Gastroesophageal sphincter (tissue), 4 donors: ENCODE results near the gene TCOF1. TPM values are rescaled to one million over a fixed set of nuclear protein-coding genes. Genes with fewer than 3 reads are reported as not detected.

Source experiments
- ATAC-seq: fragments of 150-250 bp; one replicate; pipeline ENCODE4 v1.9.1; 2016; ENCODE audit warnings: mild to moderate bottlenecking, moderate library complexity
- H3K27ac ChIP-seq, 4 donors: fragments of 200-600 bp; sonication (generic) in 3 of 4; 1 replicate in 3 of 4; 2 replicates in 1 of 4; pipeline ENCODE4 v1.5.1; 2016 to 2019
- H3K27me3 ChIP-seq: fragments of 200-600 bp; sonication (generic); one replicate; pipeline ENCODE4 v1.5.1; 2019
- H3K36me3 ChIP-seq, 2 donors: fragments of 200-600 bp; sonication (generic); one replicate each; pipeline ENCODE4 v1.5.1; 2019; ENCODE audit warnings: control low read depth in 1 of 2
- H3K4me1 ChIP-seq, 3 donors: fragments of 200-600 bp; sonication (generic); 1 replicate in 2 of 3; 2 replicates in 1 of 3; pipeline ENCODE4 v1.5.1; 2016 to 2019; ENCODE audit warnings: control low read depth in 2 of 3
- H3K4me3 ChIP-seq, 2 donors: fragments of 200-600 bp; sonication (generic); one replicate each; pipeline ENCODE4 v1.5.1; 2019; ENCODE audit warnings: mild to moderate bottlenecking in 1 of 2, moderate library complexity in 1 of 2
- H3K9me3 ChIP-seq, 3 donors: fragments of 200-600 bp; sonication (generic); one replicate each; pipeline ENCODE4 v1.5.1; 2017 to 2019; ENCODE audit warnings: control low read depth in 2 of 3
- EP300 ChIP-seq: sonication (generic); formaldehyde crosslinking; IDR thresholded peaks from one replicate; pipeline ENCODE4 v1.6.1; 2017; ENCODE audit warnings: antibody characterized with exemption, mild to moderate bottlenecking
- POLR2A ChIP-seq, 2 donors: fragments of 450-650 bp; IDR thresholded peaks; one replicate each; pipeline ENCODE4 v1.6.1; 2017; ENCODE audit warnings: antibody characterized with exemption in 2 of 2, mild to moderate bottlenecking in 2 of 2, moderate library complexity in 1 of 2
- POLR2AphosphoS5 ChIP-seq: sonication (generic); formaldehyde crosslinking; IDR thresholded peaks from one replicate; pipeline ENCODE4 v1.6.1; 2017; ENCODE audit warnings: antibody characterized with exemption
- WGBS, 2 donors: methylation state at CpG; one replicate each; pipeline ENCODE4 v1.1.5; 2018; ENCODE audit warnings: low coverage in 1 of 2; 5-methylcytosine and 5-hydroxymethylcytosine counted together
- total RNA-seq, 4 donors: library from RNA; depleted of rRNA; stranded (reverse); fragments of >200 nt; gene quantifications; one replicate each; pipeline ENCODE4 v1.1.0, GENCODE V29; 2016
- TF ChIP-seq, protein P1 (sequence below), 4 experiments: fragments of 200-600 bp in 2 of 4; fragments of 450-650 bp in 2 of 4; sonication (generic) in 1 of 4; IDR thresholded peaks; one replicate each; pipeline ENCODE4 v1.5.1; 2017 to 2019; ENCODE audit warnings: antibody characterized with exemption in 4 of 4, mild to moderate bottlenecking in 2 of 4, moderate library complexity in 2 of 4

The TCOF1 gene
- total RNA-seq, 4 donors from 2014 or later = 25.4 to 55.7 (median 31.0) TPM

DNA sequence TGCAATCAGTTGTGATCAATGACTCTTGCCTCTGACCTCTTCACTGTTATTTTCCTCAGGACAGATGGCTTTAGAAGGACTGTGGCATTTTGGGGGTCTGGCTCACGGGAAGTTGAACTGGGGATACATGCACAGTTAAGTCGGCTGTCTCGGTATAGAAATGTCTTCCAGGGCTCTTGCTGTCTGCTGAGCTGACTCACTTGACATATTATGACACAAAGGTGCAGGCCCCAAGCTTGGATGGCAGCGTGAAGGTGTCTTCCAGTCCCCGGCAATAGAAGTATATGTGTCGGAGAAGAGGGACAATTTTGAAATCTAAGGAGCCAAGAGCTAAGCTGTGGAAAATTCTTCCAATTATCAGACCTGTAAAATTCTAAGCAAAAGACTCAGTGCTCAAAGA, 45.0 kb upstream of the TCOF1 start:
- no peak for ATAC-seq
- Histone ChIP-seq H3K27ac (no peak overlapping the region), H3K9me3 (no peaks in the 10 kb centered on the region), H3K4me1 (peaks cover 0 to 18% (median 0%) of the 10 kb centered on the region in 3 donors), H3K36me3 (no peaks in the 10 kb centered on the region), H3K4me3 (no peak overlapping the region), H3K27me3 (no peaks in the 10 kb centered on the region)
- 89 to 100% methylated on average over 1 to 4 of the region's 6 CpGs for WGBS, 2 donors
- TF ChIP-seq, protein P1, sequence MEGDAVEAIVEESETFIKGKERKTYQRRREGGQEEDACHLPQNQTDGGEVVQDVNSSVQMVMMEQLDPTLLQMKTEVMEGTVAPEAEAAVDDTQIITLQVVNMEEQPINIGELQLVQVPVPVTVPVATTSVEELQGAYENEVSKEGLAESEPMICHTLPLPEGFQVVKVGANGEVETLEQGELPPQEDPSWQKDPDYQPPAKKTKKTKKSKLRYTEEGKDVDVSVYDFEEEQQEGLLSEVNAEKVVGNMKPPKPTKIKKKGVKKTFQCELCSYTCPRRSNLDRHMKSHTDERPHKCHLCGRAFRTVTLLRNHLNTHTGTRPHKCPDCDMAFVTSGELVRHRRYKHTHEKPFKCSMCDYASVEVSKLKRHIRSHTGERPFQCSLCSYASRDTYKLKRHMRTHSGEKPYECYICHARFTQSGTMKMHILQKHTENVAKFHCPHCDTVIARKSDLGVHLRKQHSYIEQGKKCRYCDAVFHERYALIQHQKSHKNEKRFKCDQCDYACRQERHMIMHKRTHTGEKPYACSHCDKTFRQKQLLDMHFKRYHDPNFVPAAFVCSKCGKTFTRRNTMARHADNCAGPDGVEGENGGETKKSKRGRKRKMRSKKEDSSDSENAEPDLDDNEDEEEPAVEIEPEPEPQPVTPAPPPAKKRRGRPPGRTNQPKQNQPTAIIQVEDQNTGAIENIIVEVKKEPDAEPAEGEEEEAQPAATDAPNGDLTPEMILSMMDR (IDR thresholded peaks at IDR 0.05) = no peak
- TF ChIP-seq EP300 (no peak), POLR2AphosphoS5 (no peak), POLR2A (IDR thresholded peaks at IDR 0.05) (no peak)

DNA sequence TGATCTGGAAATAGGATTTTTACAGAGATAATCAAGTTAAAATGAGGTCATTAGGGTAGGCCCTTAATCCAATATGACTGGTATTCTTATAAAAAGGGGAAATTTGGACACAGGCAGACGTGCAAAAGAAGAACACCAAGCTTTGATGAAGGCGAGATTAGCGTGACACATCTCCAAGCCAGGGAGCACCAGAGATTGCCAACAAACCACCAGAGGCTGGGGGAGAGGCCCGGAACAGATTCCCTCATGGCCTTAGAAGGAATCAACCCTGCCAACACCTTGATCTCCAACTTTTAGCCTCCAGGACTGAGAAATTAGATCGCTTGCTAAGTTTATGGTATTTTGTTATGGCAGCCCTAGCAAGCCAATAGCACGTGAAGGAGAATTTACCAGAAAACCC, 44.0 kb upstream of the TCOF1 start:
- WGBS, 2 donors = 62 to 96% methylated on average over 3 to 4 of the region's 6 CpGs
- TF ChIP-seq POLR2A (IDR thresholded peaks at IDR 0.05) = no peak
- TF ChIP-seq POLR2AphosphoS5 = no peak
- no peak for TF ChIP-seq EP300
- TF ChIP-seq, protein P1 (IDR thresholded peaks at IDR 0.05) = no peak

DNA sequence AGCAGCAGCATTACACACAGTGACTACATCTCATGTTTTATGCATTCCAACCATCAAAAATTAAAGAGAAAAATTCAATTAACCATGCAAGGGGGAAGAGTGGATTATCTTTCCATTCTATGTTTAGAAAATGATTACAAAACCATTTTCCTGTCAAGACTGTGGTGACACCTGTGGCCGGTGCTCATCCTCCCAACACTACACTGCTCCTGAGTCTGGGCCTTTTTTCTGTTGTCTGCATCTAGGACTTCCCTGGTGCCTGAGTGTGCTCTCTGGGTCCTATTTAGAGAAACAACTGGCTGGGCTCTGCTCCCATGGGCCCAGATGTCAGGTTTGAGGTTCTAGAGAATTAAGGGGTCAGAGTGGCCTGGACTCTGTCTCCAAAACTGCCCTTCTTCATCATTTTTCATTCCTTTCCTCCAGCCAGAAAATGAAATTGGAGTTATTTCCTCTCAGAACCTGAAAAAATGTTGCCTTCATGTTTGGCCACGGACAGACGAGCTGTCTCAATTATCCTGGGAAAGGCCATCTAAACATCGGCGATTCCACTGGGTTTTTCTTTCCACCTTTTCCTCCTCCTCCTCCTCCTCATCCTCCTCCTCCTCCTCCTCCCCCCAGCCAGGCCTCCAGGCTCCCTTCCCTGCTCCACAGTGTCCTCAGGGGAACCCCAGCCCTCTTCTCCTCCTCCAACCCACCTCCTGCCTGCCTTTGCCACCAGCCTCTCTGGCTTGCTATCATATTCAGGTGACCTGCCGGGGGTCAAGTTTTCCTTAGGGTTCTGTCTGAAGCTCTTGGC, 43.4 kb upstream of the TCOF1 start:
- no peak for ATAC-seq
- Histone ChIP-seq H3K4me3 (no peak overlapping the region), H3K27me3 (no peaks in the 10 kb centered on the region), H3K9me3 (no peaks in the 10 kb centered on the region), H3K36me3 (no peaks in the 10 kb centered on the region), H3K27ac (peak overlapping the region in 2 of 4 donors; percentile 14 to 24), H3K4me1 (peaks cover 0 to 15% (median 0%) of the 10 kb centered on the region in 3 donors)
- 33 to 47% methylated on average over 3 to 5 of the region's 6 CpGs for WGBS, 2 donors
- TF ChIP-seq POLR2A (IDR thresholded peaks at IDR 0.05) = no peak
- no peak for TF ChIP-seq POLR2AphosphoS5
- TF ChIP-seq EP300 = no peak

More for the DNA sequence above, 44.0 kb upstream of the TCOF1 start:
- Histone ChIP-seq H3K9me3 (no peaks in the 10 kb centered on the region), H3K36me3 (no peaks in the 10 kb centered on the region), H3K4me1 (peaks cover 0 to 18% (median 0%) of the 10 kb centered on the region in 3 donors), H3K27me3 (no peaks in the 10 kb centered on the region), H3K4me3 (no peak overlapping the region), H3K27ac (no peak overlapping the region)
- ATAC-seq = no peak

DNA sequence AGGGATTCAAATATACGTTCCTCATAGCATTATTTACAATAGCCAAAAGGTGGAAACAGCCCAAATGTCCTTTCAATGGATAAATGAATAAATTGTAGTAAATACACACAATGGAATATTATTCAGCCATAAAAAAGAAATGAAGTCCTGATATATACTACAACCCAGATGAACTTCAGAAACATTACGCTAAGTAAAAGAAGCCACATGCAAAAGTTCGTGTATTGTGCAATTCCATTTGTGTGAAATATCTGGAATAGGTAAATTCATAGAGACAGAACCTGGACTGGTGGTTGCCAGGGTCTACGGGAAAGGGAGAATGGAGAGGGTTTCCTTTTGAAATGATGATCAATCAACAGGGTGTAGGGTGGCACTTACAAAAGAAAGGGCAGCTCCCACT, 42.3 kb upstream of the TCOF1 start:
- Histone ChIP-seq H3K36me3 (no peaks in the 10 kb centered on the region), H3K4me1 (peaks cover 0 to 11% (median 0%) of the 10 kb centered on the region in 3 donors), H3K27ac (no peak overlapping the region), H3K9me3 (no peaks in the 10 kb centered on the region), H3K4me3 (no peak overlapping the region), H3K27me3 (no peaks in the 10 kb centered on the region)
- WGBS, 2 donors = 88 to 97% methylated on average over 4 of the region's 4 CpGs
- TF ChIP-seq POLR2AphosphoS5 = no peak
- TF ChIP-seq EP300 = no peak
- TF ChIP-seq, protein P1 (IDR thresholded peaks at IDR 0.05) = no peak
- TF ChIP-seq POLR2A (IDR thresholded peaks at IDR 0.05) = no peak
- no peak for ATAC-seq

DNA sequence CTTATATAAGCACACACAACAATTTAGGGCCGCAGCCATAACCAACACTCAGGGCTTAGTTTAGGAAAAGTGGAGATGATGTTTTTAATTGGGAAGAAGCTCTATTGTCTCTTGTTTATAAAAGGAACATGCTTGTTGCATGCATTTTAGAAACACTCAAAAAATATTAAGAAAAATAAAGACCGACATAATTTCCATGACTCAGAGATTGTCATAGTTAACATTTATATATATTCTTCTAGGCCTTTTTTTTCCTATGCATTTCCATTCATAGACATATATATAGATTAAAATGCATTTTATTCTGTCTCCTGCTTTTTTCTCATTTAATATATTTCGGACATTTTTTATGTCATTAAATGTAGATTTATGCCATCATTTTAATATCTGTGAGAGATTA, 41.2 kb upstream of the TCOF1 start:
- ATAC-seq = no peak
- 70 to 91% methylated on average over 3 of the region's 3 CpGs for WGBS, 2 donors

More for the DNA sequence above, 41.2 kb upstream of the TCOF1 start:
- Histone ChIP-seq H3K27me3 (no peaks in the 10 kb centered on the region), H3K4me1 (peaks cover 0 to 17% (median 0%) of the 10 kb centered on the region in 3 donors), H3K36me3 (no peaks in the 10 kb centered on the region), H3K27ac (no peak overlapping the region), H3K9me3 (no peaks in the 10 kb centered on the region), H3K4me3 (no peak overlapping the region)
- TF ChIP-seq, protein P1 (IDR thresholded peaks at IDR 0.05) = no peak
- TF ChIP-seq POLR2AphosphoS5 (no peak), POLR2A (IDR thresholded peaks at IDR 0.05) (no peak), EP300 (no peak)
